C4-2B (cell line): ENCODE data around the gene ZNF428.

ENCODE experiments used
- CTCF ChIP-seq: fragments of 450-650 bp; conservative IDR thresholded peaks from 2 replicates; pipeline ENCODE4 v1.5.1; 2017; ENCODE audit warnings: mild to moderate bottlenecking
- ZFX ChIP-seq: fragments of 450-650 bp; IDR thresholded peaks from 2 replicates; pipeline ENCODE4 v1.6.1; 2017

GRCh38 chr19:43640424-43640757 is 21.0 kb upstream of the ZNF428 start:
- TF ChIP-seq CTCF (no peak), ZFX (no peak)
